ENCODE data around the gene STAP2. TPM values are rescaled to one million over a fixed set of nuclear protein-coding genes. Genes with fewer than 3 reads are reported as not detected.
A peak's percentile ranks its signal among the peaks of the same experiment; 100 is the strongest.

STAP2 gene
- polyA plus RNA-seq, 6 donors from 2014 or later: 0.94 TPM; not detected in 5

- H3K4me3 Mint-ChIP-seq: peak overlapping the region in 2 of 8 donors; percentile 33 to 73
Measured at GRCh38 chr19:4366666-4367335, 28.2 kb upstream of the STAP2 start.

GRCh38 chr19:4365791-4366665 is 27.4 kb upstream of the STAP2 start:
- no peak for ATAC-seq (ENCODE audit: low read depth in 2 of 2)
- Mint-ChIP-seq H3K9me3 (no peaks in the 10 kb centered on the region), H3K27ac (peak overlapping the region in 4 of 6 donors; percentile 42 to 94 (median 77)), H3K36me3 (no peaks in the 10 kb centered on the region), H3K4me3 (no peak overlapping the region), H3K4me1 (peaks cover 25 to 34% (median 33%) of the 10 kb centered on the region in 3 donors), H3K27me3 (no peaks in the 10 kb centered on the region)
- no peak for DNase-seq

More at GRCh38 chr19:4366666-4367335, 28.2 kb upstream of the STAP2 start:
- Mint-ChIP-seq H3K4me1 (peaks cover 29 to 41% (median 41%) of the 10 kb centered on the region in 3 donors), H3K27ac (peak overlapping the region in 5 of 6 donors; percentile 33 to 97 (median 87)), H3K27me3 (no peaks in the 10 kb centered on the region), H3K36me3 (no peaks in the 10 kb centered on the region), H3K9me3 (no peaks in the 10 kb centered on the region)
- no peak for DNase-seq
- ATAC-seq (ENCODE audit: low read depth in 2 of 2): no peak

GRCh38 chr19:4365341-4365740 is 26.7 kb upstream of the STAP2 start:
- Mint-ChIP-seq H3K27me3 (no peaks in the 10 kb centered on the region), H3K4me3 (no peak overlapping the region), H3K27ac (no peak overlapping the region), H3K4me1 (peaks cover 23 to 27% (median 26%) of the 10 kb centered on the region in 3 donors), H3K9me3 (no peaks in the 10 kb centered on the region), H3K36me3 (no peaks in the 10 kb centered on the region)
- no peak for ATAC-seq (ENCODE audit: low read depth in 2 of 2)
- DNase-seq: no peak

- H3K27ac Mint-ChIP-seq: peak overlapping the region in 1 of 6 donors; percentile 38
- H3K4me3 Mint-ChIP-seq: no peak overlapping the region
- no peaks in the 10 kb centered on the region for H3K36me3 Mint-ChIP-seq
- DNase-seq: no peak
- H3K27me3 Mint-ChIP-seq: no peaks in the 10 kb centered on the region
- no peak for ATAC-seq (ENCODE audit: low read depth in 2 of 2)
- H3K9me3 Mint-ChIP-seq: no peaks in the 10 kb centered on the region
- H3K4me1 Mint-ChIP-seq: peaks cover 12 to 15% (median 13%) of the 10 kb centered on the region in 3 donors
Measured at GRCh38 chr19:4363571-4364304, 25.1 kb upstream of the STAP2 start.

GRCh38 chr19:4362831-4363545 is 24.4 kb upstream of the STAP2 start:
- DNase-seq: no peak
- no peak for ATAC-seq (ENCODE audit: low read depth in 2 of 2)
- Mint-ChIP-seq H3K9me3 (no peaks in the 10 kb centered on the region), H3K36me3 (no peaks in the 10 kb centered on the region), H3K4me1 (peaks cover 4 to 9% (median 8%) of the 10 kb centered on the region in 3 donors), H3K27me3 (no peaks in the 10 kb centered on the region), H3K4me3 (no peak overlapping the region), H3K27ac (no peak overlapping the region)

GRCh38 chr19:4362101-4362828 is 23.6 kb upstream of the STAP2 start:
- Mint-ChIP-seq H3K4me1 (peaks cover 0 to 4% (median 3%) of the 10 kb centered on the region in 3 donors), H3K4me3 (no peak overlapping the region), H3K9me3 (no peaks in the 10 kb centered on the region), H3K36me3 (no peaks in the 10 kb centered on the region), H3K27ac (no peak overlapping the region), H3K27me3 (no peaks in the 10 kb centered on the region)
- DNase-seq (no peak), ATAC-seq (ENCODE audit: low read depth in 2 of 2) (no peak)

GRCh38 chr19:4361152-4362046 is 22.8 kb upstream of the STAP2 start:
- H3K27ac Mint-ChIP-seq: peak overlapping the region in 1 of 6 donors; percentile 84

GRCh38 chr19:4360641-4361151 is 22.1 kb upstream of the STAP2 start:
- Mint-ChIP-seq H3K36me3 (no peaks in the 10 kb centered on the region), H3K4me3 (no peak overlapping the region), H3K4me1 (no peaks in the 10 kb centered on the region), H3K9me3 (no peaks in the 10 kb centered on the region), H3K27ac (peak overlapping the region in 2 of 6 donors; percentile 65 to 84), H3K27me3 (no peaks in the 10 kb centered on the region)
- DNase-seq (no peak), ATAC-seq (ENCODE audit: low read depth in 2 of 2) (no peak)

More at GRCh38 chr19:4361152-4362046, 22.8 kb upstream of the STAP2 start:
- H3K36me3 Mint-ChIP-seq: no peaks in the 10 kb centered on the region
- no peak for ATAC-seq (ENCODE audit: low read depth in 2 of 2)
- DNase-seq: no peak
- H3K4me3 Mint-ChIP-seq: no peak overlapping the region
- H3K9me3 Mint-ChIP-seq: no peaks in the 10 kb centered on the region
- H3K4me1 Mint-ChIP-seq: peaks cover 0 to 1% (median 0%) of the 10 kb centered on the region in 3 donors
- no peaks in the 10 kb centered on the region for H3K27me3 Mint-ChIP-seq

- Mint-ChIP-seq H3K4me1 (no peaks in the 10 kb centered on the region), H3K27ac (peak overlapping the region in 2 of 6 donors; percentile 42 to 65), H3K9me3 (no peaks in the 10 kb centered on the region), H3K4me3 (no peak overlapping the region), H3K36me3 (no peaks in the 10 kb centered on the region), H3K27me3 (no peaks in the 10 kb centered on the region)
- ATAC-seq (ENCODE audit: low read depth in 2 of 2) (no peak), DNase-seq (no peak)
Measured at GRCh38 chr19:4360081-4360569, 21.5 kb upstream of the STAP2 start.

- no peaks in the 10 kb centered on the region for H3K36me3 Mint-ChIP-seq
- no peaks in the 10 kb centered on the region for H3K9me3 Mint-ChIP-seq
- no peaks in the 10 kb centered on the region for H3K4me1 Mint-ChIP-seq
- no peak overlapping the region for H3K4me3 Mint-ChIP-seq
- ATAC-seq (ENCODE audit: low read depth in 2 of 2) (no peak), DNase-seq (no peak)
- no peaks in the 10 kb centered on the region for H3K27me3 Mint-ChIP-seq
- no peak overlapping the region for H3K27ac Mint-ChIP-seq
Measured at GRCh38 chr19:4359627-4360000, 21.0 kb upstream of the STAP2 start.

GRCh38 chr19:4358709-4359626 is 20.3 kb upstream of the STAP2 start:
- Mint-ChIP-seq H3K4me3 (no peak overlapping the region), H3K36me3 (no peaks in the 10 kb centered on the region), H3K9me3 (no peaks in the 10 kb centered on the region), H3K27ac (peak overlapping the region in 3 of 6 donors; percentile 51 to 76 (median 61)), H3K27me3 (no peaks in the 10 kb centered on the region), H3K4me1 (no peaks in the 10 kb centered on the region)
- DNase-seq (no peak), ATAC-seq (ENCODE audit: low read depth in 2 of 2) (no peak)

All from naive B cell (primary cell).